Measurements from ENCODE around the gene TMEM181. TPM values are rescaled to one million over a fixed set of nuclear protein-coding genes. Genes with fewer than 3 reads are reported as not detected.

Gene TMEM181
- total and polyA plus RNA-seq, 2 of the 13 experiments (the other 11 are each of a cell fraction or from before 2014, with no cell fraction given), result 59.1 to 108 TPM

- TF ChIP-seq REST (IDR thresholded peaks at IDR 0.05; ENCODE audit: borderline replicate concordance in 1 of 2, low read depth in 1 of 2, low read length in 2 of 2) (peak in 1 of 2 experiments; percentile 60; a peak in 2 of 4 replicates), ZNF776 (CRISPR knock-in tag; IDR thresholded peaks at IDR 0.05) (no peak), ZNF788 (CRISPR knock-in tag; IDR thresholded peaks at IDR 0.05; ENCODE audit: borderline replicate concordance) (no peak), SETDB1 (CRISPR knock-in tag; IDR thresholded peaks at IDR 0.05; ENCODE audit: borderline replicate concordance) (no peak), CREB1 (IDR thresholded peaks at IDR 0.05) (no peak), CREB1 (CRISPR knock-in tag; IDR thresholded peaks at IDR 0.05) (no peak), FOXP1 (IDR thresholded peaks at IDR 0.05) (no peak), FOXP1 (CRISPR knock-in tag; IDR thresholded peaks at IDR 0.05) (no peak), FOXO4 (CRISPR knock-in tag; conservative IDR thresholded peaks at IDR 0.05) (no peak), PHF20 (CRISPR knock-in tag; IDR thresholded peaks at IDR 0.05) (0 out of 2 replicates have a peak, but pooled peaks have one; percentile 7), ZFP37 (CRISPR knock-in tag; IDR thresholded peaks at IDR 0.05; ENCODE audit: borderline replicate concordance) (no peak), ZNF577 (CRISPR knock-in tag; IDR thresholded peaks at IDR 0.05; ENCODE audit: borderline replicate concordance, low read depth) (no peak), PPARG (CRISPR knock-in tag; conservative IDR thresholded peaks at IDR 0.05) (no peak), HNRNPUL1 (IDR thresholded peaks at IDR 0.05; ENCODE audit: low read depth, low read length) (no peak), ZFY (CRISPR knock-in tag; IDR thresholded peaks at IDR 0.05) (no peak), ZNF782 (CRISPR knock-in tag; IDR thresholded peaks at IDR 0.05; ENCODE audit: borderline replicate concordance) (no peak), ZNF879 (CRISPR knock-in tag; IDR thresholded peaks at IDR 0.05) (no peak), ZNF883 (CRISPR knock-in tag; IDR thresholded peaks at IDR 0.05; ENCODE audit: not compliant biosample characterization) (no peak), ZNF331 (CRISPR knock-in tag; IDR thresholded peaks at IDR 0.05) (no peak), RARA (CRISPR knock-in tag; IDR thresholded peaks at IDR 0.05) (no peak), MIER3 (CRISPR knock-in tag; IDR thresholded peaks at IDR 0.05; ENCODE audit: borderline replicate concordance) (no peak), TBX3 (IDR thresholded peaks at IDR 0.05; ENCODE audit: borderline replicate concordance) (no peak), ETS1 (CRISPR knock-in tag; IDR thresholded peaks at IDR 0.05) (no peak), TERF1 (CRISPR knock-in tag; IDR thresholded peaks at IDR 0.05) (0 out of 2 replicates have a peak, but pooled peaks have one; percentile 26), ZNF292 (CRISPR knock-in tag; IDR thresholded peaks at IDR 0.05; ENCODE audit: borderline replicate concordance, low read depth) (peak; percentile 14; the same call in 1 of the 2 replicates)
Measured at GRCh38 chr6:158557927-158558326, 2.0 kb upstream of the TMEM181 start (continued).

Data from HepG2 (cell line).